Epithelial cell of esophagus (primary cell): ENCODE measurements around the gene VWA3B.

Experiments used
- DNase-seq: peaks from one replicate; pipeline ENCODE4 v3.0.0; 2010; ENCODE audit warnings: low read depth
- H3K4me3 ChIP-seq: 2 replicates; pipeline ENCODE4 v1.5.1; 2011; ENCODE audit warnings: mild to moderate bottlenecking, low read length, control low read depth
- TF ChIP-seq, protein P1 (sequence below): IDR thresholded peaks from 2 replicates; pipeline ENCODE4 v1.5.1; 2011; ENCODE audit warnings: low read depth, mild to moderate bottlenecking, low read length, control low read depth, inconsistent platforms; ENCODE audit not compliant: insufficient read depth; ENCODE audit errors: missing control alignments

The VWA3B gene

GRCh38 chr2:98160554-98160953 lies 73.6 kb downstream of the VWA3B start:
- DNase-seq = no peak

DNA sequence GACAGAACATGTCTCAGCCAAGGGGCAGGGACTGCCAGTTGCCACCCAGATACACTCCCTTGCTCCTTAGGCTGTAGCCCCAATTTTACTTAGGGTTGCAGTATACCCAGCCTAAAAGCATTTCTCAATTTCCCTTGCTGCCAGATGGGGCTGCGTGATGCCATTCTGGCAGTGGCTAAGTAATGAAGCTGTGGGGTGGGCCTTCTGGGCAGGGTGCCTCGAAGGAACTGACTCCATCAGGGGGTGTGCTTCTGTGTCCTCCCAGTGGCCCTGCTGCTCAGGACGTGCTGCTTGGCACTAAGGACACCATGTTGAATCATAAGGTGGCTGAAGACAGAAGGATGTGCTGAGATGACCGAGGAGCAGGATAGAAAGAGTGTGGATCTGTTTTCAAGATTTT lies 74.2 kb downstream of the VWA3B start:
- DNase-seq = no peak
- TF ChIP-seq, protein P1, sequence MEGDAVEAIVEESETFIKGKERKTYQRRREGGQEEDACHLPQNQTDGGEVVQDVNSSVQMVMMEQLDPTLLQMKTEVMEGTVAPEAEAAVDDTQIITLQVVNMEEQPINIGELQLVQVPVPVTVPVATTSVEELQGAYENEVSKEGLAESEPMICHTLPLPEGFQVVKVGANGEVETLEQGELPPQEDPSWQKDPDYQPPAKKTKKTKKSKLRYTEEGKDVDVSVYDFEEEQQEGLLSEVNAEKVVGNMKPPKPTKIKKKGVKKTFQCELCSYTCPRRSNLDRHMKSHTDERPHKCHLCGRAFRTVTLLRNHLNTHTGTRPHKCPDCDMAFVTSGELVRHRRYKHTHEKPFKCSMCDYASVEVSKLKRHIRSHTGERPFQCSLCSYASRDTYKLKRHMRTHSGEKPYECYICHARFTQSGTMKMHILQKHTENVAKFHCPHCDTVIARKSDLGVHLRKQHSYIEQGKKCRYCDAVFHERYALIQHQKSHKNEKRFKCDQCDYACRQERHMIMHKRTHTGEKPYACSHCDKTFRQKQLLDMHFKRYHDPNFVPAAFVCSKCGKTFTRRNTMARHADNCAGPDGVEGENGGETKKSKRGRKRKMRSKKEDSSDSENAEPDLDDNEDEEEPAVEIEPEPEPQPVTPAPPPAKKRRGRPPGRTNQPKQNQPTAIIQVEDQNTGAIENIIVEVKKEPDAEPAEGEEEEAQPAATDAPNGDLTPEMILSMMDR = no peak
- H3K4me3 ChIP-seq = no peak overlapping the region

More at GRCh38 chr2:98160554-98160953, 73.6 kb downstream of the VWA3B start:
- no peak overlapping the region for H3K4me3 ChIP-seq
- TF ChIP-seq, protein P1 = no peak

DNA sequence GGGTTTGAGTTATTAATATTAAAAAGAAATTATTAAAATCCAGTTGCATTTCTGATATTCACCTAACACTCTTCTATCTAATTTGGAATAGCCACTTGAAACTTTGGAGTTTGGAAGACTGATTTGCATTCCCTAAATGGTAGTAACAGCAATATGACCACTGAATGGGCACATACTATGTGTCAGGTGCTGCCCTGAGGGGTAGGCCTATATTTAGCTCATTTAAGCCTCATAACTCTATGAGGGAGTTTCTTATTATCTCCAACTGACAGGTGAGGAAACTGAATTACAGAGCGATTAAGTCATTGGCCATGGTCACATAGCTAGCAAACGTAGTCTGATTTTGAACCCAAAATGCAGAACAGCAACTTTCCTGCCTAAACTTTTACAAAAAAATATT lies 77.3 kb downstream of the VWA3B start:
- DNase-seq = peak; percentile 78
- TF ChIP-seq, protein P1 = no peak
- no peak overlapping the region for H3K4me3 ChIP-seq

- TF ChIP-seq, protein P1 = no peak
- H3K4me3 ChIP-seq = no peak overlapping the region
- no peak for DNase-seq
Measured at GRCh38 chr2:98165516-98166071, 78.6 kb downstream of the VWA3B start.

DNA sequence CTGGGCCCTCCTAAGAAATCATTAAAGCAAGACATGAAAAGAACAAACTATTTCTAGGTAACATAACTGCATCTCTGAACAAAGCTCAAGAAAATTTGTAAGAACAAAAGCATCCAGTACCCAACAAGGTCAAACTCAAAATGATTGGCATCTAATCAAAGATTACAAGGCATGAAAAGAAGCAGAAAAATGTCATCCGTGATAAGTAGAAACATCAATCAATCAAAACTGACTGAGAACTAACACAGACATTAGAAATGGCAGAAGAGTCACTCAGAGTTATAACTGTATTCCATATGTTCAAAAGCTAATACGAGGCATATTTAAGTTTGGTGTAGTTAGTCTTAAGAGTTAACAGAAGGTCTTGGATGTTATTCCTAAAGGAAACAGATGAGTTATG lies 80.9 kb downstream of the VWA3B start:
- DNase-seq = no peak
- TF ChIP-seq, protein P1 = no peak
- H3K4me3 ChIP-seq = no peak overlapping the region

DNA sequence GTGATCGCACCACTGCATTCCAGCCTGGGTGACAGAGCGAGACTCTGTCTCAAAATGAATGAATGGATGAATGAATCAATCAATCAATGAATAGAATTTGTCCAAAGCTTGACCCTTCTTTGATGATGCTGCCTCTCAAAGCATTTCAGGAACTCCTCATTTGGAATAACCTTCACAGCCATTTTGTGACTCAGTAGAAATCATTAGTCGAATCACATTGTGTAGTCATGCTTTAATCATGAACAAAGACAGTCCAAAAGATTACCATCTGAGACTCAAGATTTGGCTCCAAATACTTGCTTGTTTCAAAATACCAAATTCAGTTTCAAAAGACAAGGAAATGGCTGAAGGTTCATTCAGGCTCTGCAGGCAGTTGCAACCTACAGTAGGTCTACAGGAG lies 83.1 kb downstream of the VWA3B start:
- no peak overlapping the region for H3K4me3 ChIP-seq
- peak; percentile 45 for DNase-seq
- TF ChIP-seq, protein P1 = no peak

GRCh38 chr2:98172150-98172765 lies 85.3 kb downstream of the VWA3B start:
- TF ChIP-seq, protein P1 = no peak
- H3K4me3 ChIP-seq = no peak overlapping the region
- DNase-seq = no peak
